Sigmoid colon (tissue), 7 donors: ENCODE data around the gene AMMECR1. TPM values are rescaled to one million over a fixed set of nuclear protein-coding genes. Genes with fewer than 3 reads are reported as not detected.

Experiments used
- DNase-seq: peaks from one replicate; pipeline ENCODE4 v3.0.0-alpha.2; 2019
- H3K27ac ChIP-seq, 4 donors: fragments of 200-600 bp; sonication (generic); one replicate each; pipeline ENCODE4 v1.5.1; 2016 to 2019; ENCODE audit warnings: mild to moderate bottlenecking in 1 of 4
- H3K27me3 ChIP-seq, 3 donors: fragments of 200-600 bp; sonication (generic); one replicate each; pipeline ENCODE4 v1.5.1; 2019; ENCODE audit warnings: mild to moderate bottlenecking in 1 of 3
- H3K36me3 ChIP-seq, 4 donors: fragments of 200-600 bp; sonication (generic); one replicate each; pipeline ENCODE4 v1.5.1; 2016 to 2019
- H3K4me1 ChIP-seq, 4 donors: fragments of 200-600 bp; sonication (generic); one replicate each; pipeline ENCODE4 v1.5.1; 2017 to 2019
- H3K4me3 ChIP-seq, 4 donors: fragments of 200-600 bp; sonication (generic); one replicate each; pipeline ENCODE4 v1.5.1; 2017 to 2019; ENCODE audit warnings: mild to moderate bottlenecking in 2 of 4, moderate library complexity in 1 of 4
- H3K9me3 ChIP-seq, 4 donors: fragments of 200-600 bp in 3 of 4; sonication (generic) in 3 of 4; one replicate each; pipeline versions ENCODE4 v1.5.1 to v1.6.1; 2013 to 2019
- EP300 ChIP-seq, 4 donors: sonication (generic); formaldehyde crosslinking; IDR thresholded peaks; one replicate each; pipeline ENCODE4 v1.6.1; 2017; ENCODE audit warnings: antibody characterized with exemption in 4 of 4
- POLR2A ChIP-seq, 2 donors: fragments of 450-650 bp; IDR thresholded peaks; one replicate each; pipeline ENCODE4 v1.6.1; 2016; ENCODE audit warnings: antibody characterized with exemption in 2 of 2, mild to moderate bottlenecking in 2 of 2, moderate library complexity in 2 of 2
- POLR2AphosphoS5 ChIP-seq, 4 donors: sonication (generic); formaldehyde crosslinking; IDR thresholded peaks; one replicate each; pipeline ENCODE4 v1.6.1; 2017; ENCODE audit warnings: antibody characterized with exemption in 4 of 4
- WGBS, 2 donors: extraction: QIAGEN DNeasy Blood & Tissue Kit; methylation state at CpG; one replicate each; pipeline ENCODE4 v1.1.7; 2013; 5-methylcytosine and 5-hydroxymethylcytosine counted together
- intact Hi-C: fragments of 100-400 bp; cut with DNase I; formaldehyde crosslinking; loops from one replicate; pipeline ENCODE4 v1.15.1; 2023
- polyA plus RNA-seq, 3 donors: library from polyadenylated mRNA; stranded (reverse); fragments of 200-250 nt; gene quantifications; one replicate each; pipeline ENCODE4 v1.2.3, GENCODE V29; 2013
- total RNA-seq, 4 donors: library from RNA; depleted of rRNA; stranded (reverse); fragments of >200 nt; gene quantifications; one replicate each; pipeline ENCODE4 v1.1.0, GENCODE V29; 2016
- TF ChIP-seq, protein P1 (sequence below), 4 experiments: fragments of 450-650 bp in 3 of 4; fragments of 200-600 bp in 1 of 4; IDR thresholded peaks; one replicate each; pipeline ENCODE4 v1.5.1; 2016 to 2019; ENCODE audit warnings: antibody characterized with exemption in 4 of 4, mild to moderate bottlenecking in 3 of 4, moderate library complexity in 2 of 4
- donor health status: healthy with polysubstance abuse.
- donor health status: Bipolar disorder and iron deficiency.
- donor health status: healthy.

Gene AMMECR1
- total and polyA plus RNA-seq, 7 donors: 1.5 to 8.1 (median 3.2) TPM

DNA sequence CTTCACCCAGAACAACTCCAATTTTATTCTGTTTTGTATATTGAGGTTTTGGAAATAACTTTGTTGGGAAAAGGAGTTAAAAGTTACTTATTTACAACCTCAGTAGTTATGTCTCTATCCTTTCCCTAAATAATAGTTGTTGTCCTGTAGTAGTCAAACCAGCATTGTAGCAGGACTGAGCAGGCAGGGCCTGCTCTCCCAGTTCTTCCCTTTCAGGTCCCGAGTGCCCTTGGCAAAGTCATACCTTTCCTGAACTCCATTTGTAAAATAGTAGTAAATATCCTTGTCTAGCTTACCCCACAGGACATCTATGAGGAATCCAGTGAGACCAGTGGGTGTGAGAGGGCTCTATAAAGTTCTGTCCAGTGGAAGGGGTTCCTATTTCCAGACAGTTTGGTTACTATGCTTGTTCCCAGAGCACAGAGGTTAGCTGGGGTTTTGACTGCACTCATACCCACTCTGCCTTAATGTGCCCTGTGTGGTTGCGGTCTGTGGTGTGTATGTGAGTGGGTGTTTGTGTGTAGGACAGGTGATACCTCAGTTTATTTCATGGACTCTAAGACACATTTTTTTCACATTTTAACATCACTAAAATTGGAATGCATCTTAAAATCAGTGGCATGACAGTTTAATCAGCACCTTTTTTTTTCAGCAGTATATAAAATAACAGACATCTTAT, 136.3 kb downstream of the AMMECR1 start:
- H3K4me3 ChIP-seq: no peak overlapping the region
- no peak for TF ChIP-seq EP300 (IDR thresholded peaks at IDR 0.05)
- peak overlapping the region in 1 of 4 donors; percentile 69 for H3K27ac ChIP-seq
- H3K27me3 ChIP-seq: no peaks in the 10 kb centered on the region
- 82 to 84% methylated on average over 2 of the region's 2 CpGs for WGBS, 2 donors
- peaks cover 0 to 18% (median 10%) of the 10 kb centered on the region in 4 donors for H3K4me1 ChIP-seq
- intact Hi-C loops: no loop called here
- H3K36me3 ChIP-seq: no peaks in the 10 kb centered on the region
- H3K9me3 ChIP-seq: no peaks in the 10 kb centered on the region
- no peak for DNase-seq

DNA sequence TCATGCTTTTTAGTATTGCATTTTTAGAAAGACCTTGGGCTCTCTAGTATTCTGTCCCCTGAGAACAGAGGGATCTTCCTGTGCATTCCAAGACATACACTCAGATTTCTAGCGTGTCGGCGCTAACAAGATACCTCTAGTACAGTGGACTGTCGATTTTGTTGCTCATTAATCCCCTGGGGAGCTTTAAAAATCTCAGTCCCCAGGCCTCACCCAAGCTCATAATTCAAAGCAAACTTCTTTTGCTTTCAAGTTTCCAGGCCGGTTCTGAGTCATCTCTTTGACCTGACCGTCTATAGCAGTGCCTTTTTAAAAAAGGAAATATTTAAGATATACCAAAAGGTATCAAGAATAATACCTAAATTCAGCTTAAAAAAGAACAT, 137.0 kb downstream of the AMMECR1 start:
- Histone ChIP-seq H3K4me3 (no peak overlapping the region), H3K9me3 (no peaks in the 10 kb centered on the region), H3K36me3 (no peaks in the 10 kb centered on the region), H3K4me1 (peaks cover 0 to 18% (median 10%) of the 10 kb centered on the region in 4 donors), H3K27me3 (no peaks in the 10 kb centered on the region), H3K27ac (peak overlapping the region in 2 of 4 donors; percentile 22 to 69)
- 53 to 66% methylated on average over 6 of the region's 6 CpGs for WGBS, 2 donors
- intact Hi-C loops: no loop called here
- TF ChIP-seq, protein P1, sequence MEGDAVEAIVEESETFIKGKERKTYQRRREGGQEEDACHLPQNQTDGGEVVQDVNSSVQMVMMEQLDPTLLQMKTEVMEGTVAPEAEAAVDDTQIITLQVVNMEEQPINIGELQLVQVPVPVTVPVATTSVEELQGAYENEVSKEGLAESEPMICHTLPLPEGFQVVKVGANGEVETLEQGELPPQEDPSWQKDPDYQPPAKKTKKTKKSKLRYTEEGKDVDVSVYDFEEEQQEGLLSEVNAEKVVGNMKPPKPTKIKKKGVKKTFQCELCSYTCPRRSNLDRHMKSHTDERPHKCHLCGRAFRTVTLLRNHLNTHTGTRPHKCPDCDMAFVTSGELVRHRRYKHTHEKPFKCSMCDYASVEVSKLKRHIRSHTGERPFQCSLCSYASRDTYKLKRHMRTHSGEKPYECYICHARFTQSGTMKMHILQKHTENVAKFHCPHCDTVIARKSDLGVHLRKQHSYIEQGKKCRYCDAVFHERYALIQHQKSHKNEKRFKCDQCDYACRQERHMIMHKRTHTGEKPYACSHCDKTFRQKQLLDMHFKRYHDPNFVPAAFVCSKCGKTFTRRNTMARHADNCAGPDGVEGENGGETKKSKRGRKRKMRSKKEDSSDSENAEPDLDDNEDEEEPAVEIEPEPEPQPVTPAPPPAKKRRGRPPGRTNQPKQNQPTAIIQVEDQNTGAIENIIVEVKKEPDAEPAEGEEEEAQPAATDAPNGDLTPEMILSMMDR (IDR thresholded peaks at IDR 0.05): no peak
- TF ChIP-seq POLR2A (IDR thresholded peaks at IDR 0.05) (no peak), POLR2AphosphoS5 (IDR thresholded peaks at IDR 0.05) (no peak), EP300 (IDR thresholded peaks at IDR 0.05) (no peak)
- DNase-seq: no peak

DNA sequence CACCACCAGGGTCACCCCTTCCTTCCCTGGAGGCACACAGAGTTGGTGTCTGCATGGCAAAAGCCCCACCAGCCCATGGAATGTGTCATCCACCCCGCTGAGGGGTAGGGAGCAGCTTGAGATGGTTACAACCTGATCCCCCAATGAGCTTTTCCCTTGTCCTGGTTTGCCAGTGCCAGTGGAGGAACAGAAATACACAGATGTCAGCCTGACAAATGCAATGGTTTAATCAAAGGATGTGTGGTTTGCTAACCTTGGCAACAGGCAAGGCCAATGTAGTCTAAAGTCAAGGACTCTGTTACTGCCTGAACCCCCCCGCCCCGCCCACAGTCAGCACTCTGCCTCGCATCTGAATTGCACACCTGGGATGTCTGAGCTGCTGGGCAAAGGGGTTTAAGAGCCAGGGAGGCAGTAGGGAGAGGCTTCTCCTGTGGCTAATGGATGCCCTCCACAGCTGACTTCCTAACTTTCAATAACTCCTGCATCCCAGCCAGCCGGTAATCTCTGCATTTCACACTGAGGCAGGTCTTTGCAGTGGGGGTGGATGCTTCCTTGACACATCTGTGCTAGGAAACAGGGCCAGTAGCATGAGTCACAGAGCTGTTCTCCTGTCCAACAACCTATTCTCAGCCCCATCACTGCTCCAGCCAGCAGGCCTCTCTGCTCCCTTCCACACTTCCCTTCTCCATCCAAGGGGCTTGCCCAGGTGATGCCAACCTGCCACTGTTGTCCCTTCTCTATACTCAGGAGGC, 137.5 kb downstream of the AMMECR1 start:
- DNase-seq: no peak
- H3K36me3 ChIP-seq: no peaks in the 10 kb centered on the region
- H3K27ac ChIP-seq: peak overlapping the region in 2 of 4 donors; percentile 22 to 69
- H3K4me1 ChIP-seq: peaks cover 0 to 18% (median 10%) of the 10 kb centered on the region in 4 donors
- H3K4me3 ChIP-seq: no peak overlapping the region
- intact Hi-C loops: no loop called here
- 83 to 84% methylated on average over 5 of the region's 5 CpGs for WGBS, 2 donors
- H3K9me3 ChIP-seq: no peaks in the 10 kb centered on the region
- no peaks in the 10 kb centered on the region for H3K27me3 ChIP-seq
- TF ChIP-seq EP300 (IDR thresholded peaks at IDR 0.05) (no peak), POLR2AphosphoS5 (IDR thresholded peaks at IDR 0.05) (peak in 1 of 4 donors; percentile 18)
- TF ChIP-seq, protein P1 (IDR thresholded peaks at IDR 0.05): no peak

- intact Hi-C loops: no loop called here
- peaks cover 0 to 18% (median 10%) of the 10 kb centered on the region in 4 donors for H3K4me1 ChIP-seq
- H3K36me3 ChIP-seq: no peaks in the 10 kb centered on the region
- DNase-seq: no peak
- no peaks in the 10 kb centered on the region for H3K27me3 ChIP-seq
- H3K4me3 ChIP-seq: no peak overlapping the region
- no peak for TF ChIP-seq EP300 (IDR thresholded peaks at IDR 0.05)
- TF ChIP-seq, protein P1 (IDR thresholded peaks at IDR 0.05): no peak
- no peak for TF ChIP-seq POLR2A (IDR thresholded peaks at IDR 0.05)
- TF ChIP-seq POLR2AphosphoS5 (IDR thresholded peaks at IDR 0.05): no peak
- no peaks in the 10 kb centered on the region for H3K9me3 ChIP-seq
- H3K27ac ChIP-seq: no peak overlapping the region
- 82 to 84% methylated on average over 5 of the region's 5 CpGs for WGBS, 2 donors
Observed at GRCh38 chrX:110178179-110178865, 139.6 kb downstream of the AMMECR1 start.

- peaks cover 0 to 11% (median 6%) of the 10 kb centered on the region in 4 donors for H3K4me1 ChIP-seq
- H3K36me3 ChIP-seq: no peaks in the 10 kb centered on the region
- TF ChIP-seq EP300 (IDR thresholded peaks at IDR 0.05) (no peak), POLR2AphosphoS5 (IDR thresholded peaks at IDR 0.05) (no peak), POLR2A (IDR thresholded peaks at IDR 0.05) (no peak)
- TF ChIP-seq, protein P1 (IDR thresholded peaks at IDR 0.05): no peak
- no peaks in the 10 kb centered on the region for H3K9me3 ChIP-seq
- no peak overlapping the region for H3K27ac ChIP-seq
- no peak overlapping the region for H3K4me3 ChIP-seq
- DNase-seq: no peak
- intact Hi-C loops: no loop called here
- H3K27me3 ChIP-seq: no peaks in the 10 kb centered on the region
- 97 to 98% methylated on average over 3 of the region's 3 CpGs for WGBS, 2 donors
Observed at GRCh38 chrX:110175696-110176095, 142.2 kb downstream of the AMMECR1 start.
